Measurements from ENCODE around the gene OR5H14.

GRCh38 chr3:98188545-98188944 lies 41.3 kb downstream of the OR5H14 start:
- TF ChIP-seq, protein P1, sequence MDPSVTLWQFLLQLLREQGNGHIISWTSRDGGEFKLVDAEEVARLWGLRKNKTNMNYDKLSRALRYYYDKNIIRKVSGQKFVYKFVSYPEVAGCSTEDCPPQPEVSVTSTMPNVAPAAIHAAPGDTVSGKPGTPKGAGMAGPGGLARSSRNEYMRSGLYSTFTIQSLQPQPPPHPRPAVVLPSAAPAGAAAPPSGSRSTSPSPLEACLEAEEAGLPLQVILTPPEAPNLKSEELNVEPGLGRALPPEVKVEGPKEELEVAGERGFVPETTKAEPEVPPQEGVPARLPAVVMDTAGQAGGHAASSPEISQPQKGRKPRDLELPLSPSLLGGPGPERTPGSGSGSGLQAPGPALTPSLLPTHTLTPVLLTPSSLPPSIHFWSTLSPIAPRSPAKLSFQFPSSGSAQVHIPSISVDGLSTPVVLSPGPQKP (CRISPR knock-in tag; IDR thresholded peaks at IDR 0.05) = no peak
- no peak for TF ChIP-seq POLR2A (conservative IDR thresholded peaks at IDR 0.05)
- TF ChIP-seq YY1 (IDR thresholded peaks at IDR 0.05; ENCODE audit: borderline replicate concordance in 1 of 3, control insufficient read depth in 1 of 3, extremely low read depth in 1 of 3, insufficient read depth in 3 of 3, insufficient read length in 1 of 3, insufficient replicate concordance in 2 of 3, low read depth in 1 of 3, low read length in 2 of 3) = no peak
- no peak; a peak in 1 of 6 replicates for TF ChIP-seq CTCF (IDR thresholded peaks at IDR 0.05 in 2 of 3, conservative IDR thresholded peaks at IDR 0.05 in 1 of 3; ENCODE audit: insufficient read depth in 2 of 3, low read depth in 1 of 3, low read length in 3 of 3)
